ENCODE results near the gene EPC2.

The EPC2 gene

DNA sequence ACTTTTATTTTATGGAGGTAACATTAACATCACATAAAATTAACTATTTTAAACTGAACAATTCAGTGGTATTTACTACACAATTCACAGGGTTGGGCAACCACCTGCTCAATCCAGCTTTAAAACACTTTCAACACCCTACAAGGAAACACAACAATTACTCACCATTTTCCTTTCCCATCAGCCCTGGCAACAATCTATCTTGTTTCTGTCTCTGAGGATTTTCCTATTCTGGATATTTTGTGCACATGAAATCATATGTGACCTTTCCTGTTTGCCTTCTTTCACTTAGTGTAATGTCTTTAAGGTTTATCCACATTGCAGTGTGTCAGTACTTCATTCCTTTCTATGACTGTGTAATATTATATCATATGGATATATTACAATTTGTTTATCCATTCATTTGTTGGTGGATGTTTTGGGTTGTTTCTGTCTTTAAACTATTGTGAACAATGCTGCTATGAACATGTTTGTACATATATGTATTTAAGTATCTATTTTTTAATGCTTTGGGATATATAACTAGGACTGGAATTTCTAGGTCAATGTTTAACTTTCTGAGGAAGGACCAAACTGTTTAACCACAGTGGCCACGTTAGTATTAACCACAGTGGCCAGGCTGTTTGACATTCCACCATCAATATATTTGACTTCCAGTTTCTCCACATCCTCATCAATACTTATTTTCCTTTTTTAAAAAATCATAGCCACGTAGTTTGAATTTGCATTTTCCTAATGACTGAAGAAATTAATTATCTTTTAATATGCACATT is 158.1 kb downstream of the EPC2 start:
- H3K4me3 ChIP-seq (ENCODE audit: low read depth, low read length), result no peak overlapping the region

DNA sequence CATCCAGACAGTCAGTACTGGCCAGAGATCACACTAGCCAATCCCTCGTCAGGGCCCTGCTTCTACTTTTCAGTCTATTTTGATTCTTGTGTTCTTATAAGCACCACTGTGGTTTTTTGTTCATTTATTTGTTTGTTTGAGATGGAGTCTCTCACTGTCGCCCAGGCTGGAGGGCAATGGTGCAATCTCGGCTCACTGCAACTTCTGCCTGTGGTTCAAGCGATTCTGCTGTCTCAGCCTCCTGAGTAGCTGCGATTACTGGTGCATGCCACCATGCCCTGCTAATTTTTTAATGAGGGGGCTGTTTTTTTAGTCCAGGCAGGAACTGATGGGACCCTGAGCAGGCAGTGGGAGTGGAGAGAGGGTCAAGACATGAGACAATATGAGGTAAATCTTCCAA is 165.5 kb downstream of the EPC2 start:
- H3K4me3 ChIP-seq (ENCODE audit: low read depth, low read length), result no peak overlapping the region

DNA sequence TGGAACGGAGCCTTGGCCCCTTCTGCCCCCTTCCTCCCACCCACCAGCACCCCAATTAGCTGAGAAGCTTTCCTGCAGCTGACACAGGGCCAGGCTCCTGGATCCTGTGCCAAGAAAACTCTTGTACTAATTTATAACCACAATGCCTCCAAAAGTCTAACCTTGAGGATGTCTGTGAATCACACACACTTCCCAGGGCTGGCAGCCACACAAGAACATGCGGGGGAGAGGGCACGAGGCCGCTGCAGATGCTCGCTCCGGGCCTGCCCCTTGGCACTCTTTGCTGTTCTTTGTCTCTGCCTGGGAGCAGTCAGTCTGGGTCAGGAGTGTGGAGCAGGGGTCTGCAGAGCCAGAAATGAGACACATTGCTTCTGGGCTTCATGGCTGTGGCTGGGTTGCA is 167.8 kb downstream of the EPC2 start:
- no peak overlapping the region for H3K4me3 ChIP-seq (ENCODE audit: low read depth, low read length)

DNA sequence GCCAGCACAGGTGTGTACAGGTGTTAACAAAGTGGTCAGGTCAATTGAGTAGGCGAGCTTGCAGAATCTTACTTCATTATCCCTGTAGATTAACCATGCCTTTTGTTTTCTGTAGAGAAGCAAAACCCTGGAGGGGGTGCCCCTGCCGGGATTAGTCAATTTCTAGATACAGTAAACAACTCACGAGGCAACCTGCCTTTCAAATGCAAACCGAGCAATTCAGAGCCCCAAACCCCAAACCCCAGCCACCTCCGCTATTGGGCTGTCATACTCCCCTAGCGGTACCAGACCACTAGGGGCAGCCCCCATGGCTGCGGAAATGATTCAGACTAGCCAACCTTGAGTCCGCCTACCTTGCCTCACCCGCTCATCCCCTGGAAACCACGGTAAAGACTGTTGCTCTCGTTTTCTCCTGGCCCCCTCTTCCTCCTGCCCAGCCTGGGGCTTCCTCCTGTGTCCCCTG is 169.1 kb downstream of the EPC2 start:
- H3K4me3 ChIP-seq (ENCODE audit: low read depth, low read length), result no peak overlapping the region

DNA sequence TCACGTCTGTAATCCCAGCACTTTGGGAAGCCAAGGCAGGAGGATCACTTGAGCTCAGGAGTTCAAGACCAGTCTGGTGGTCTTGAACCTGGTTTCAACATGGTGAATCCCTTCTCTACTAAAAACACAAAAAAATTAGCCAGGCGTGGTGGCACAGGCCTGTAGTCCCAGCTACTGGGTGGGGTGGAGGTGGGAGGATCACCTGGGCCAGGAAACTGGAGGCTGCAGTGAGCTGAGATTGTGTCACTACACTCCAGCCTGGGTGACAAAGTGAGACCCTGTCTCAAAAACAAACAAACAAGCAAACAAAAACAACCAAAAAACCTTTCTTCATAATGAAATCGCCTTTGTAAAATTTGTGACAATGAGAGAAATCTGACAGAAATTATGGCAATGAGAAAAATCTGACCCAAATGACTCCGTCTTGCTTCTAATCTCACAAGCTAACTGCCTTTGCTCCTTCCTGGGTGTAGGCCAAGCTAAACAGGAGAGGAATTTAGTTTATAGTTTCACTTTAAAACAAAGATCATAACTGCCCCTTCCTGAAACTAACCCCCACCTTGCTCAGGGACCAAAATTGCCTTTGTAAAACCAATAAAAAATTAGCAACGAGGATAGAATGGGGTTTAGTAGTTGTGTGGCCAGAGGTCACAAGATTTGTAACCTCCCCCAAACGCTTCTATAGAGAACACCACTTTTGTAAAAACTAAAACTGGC is 169.8 kb downstream of the EPC2 start:
- no peak overlapping the region for H3K4me3 ChIP-seq (ENCODE audit: low read depth, low read length)

DNA sequence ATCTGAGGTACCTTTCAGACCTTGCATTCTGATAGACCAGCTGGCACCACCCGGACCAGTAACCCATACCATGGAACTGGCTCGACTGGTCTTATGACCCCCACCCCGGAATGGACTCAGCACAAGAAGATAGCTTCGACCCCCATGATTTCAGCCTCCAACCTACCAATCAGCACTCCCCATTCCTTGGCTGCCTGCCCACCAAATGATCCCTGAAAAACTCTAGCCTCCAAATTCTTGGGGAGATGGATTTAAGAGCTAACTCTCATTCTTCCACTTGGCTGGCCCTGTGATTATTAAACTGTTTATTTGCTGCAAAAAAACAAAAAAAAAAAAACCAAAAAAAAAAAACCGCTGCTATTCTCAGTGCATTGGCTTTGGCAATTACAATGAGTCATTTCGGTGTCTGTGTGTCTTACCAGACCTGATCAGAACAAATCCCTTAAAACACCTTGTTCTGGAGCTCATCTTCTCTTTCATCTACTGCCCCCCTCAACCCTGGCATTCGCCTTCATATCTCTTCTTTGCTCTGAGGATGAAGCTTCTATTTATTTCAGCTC is 170.4 kb downstream of the EPC2 start:
- no peak overlapping the region for H3K4me3 ChIP-seq (ENCODE audit: low read depth, low read length)

DNA sequence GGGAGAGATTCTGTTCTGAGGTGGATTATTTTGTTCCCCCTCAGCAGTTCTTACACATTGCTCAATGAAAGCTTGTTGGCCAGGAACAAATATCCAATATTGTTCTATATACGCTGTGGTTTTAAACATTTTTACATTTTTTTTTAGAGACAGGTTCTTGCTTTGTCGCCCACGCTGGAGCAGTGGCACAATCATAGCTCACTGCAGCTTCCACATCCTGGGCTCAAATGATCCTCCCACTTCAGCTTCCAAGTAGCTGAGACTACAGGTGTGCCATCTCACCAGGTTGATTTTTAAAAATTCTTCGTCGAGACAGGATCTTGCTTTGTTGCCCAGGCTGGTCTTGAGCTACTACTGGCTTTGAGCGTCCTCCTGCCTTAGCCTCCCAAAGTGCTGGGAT is 171.6 kb downstream of the EPC2 start:
- no peak overlapping the region for H3K4me3 ChIP-seq (ENCODE audit: low read depth, low read length)

DNA sequence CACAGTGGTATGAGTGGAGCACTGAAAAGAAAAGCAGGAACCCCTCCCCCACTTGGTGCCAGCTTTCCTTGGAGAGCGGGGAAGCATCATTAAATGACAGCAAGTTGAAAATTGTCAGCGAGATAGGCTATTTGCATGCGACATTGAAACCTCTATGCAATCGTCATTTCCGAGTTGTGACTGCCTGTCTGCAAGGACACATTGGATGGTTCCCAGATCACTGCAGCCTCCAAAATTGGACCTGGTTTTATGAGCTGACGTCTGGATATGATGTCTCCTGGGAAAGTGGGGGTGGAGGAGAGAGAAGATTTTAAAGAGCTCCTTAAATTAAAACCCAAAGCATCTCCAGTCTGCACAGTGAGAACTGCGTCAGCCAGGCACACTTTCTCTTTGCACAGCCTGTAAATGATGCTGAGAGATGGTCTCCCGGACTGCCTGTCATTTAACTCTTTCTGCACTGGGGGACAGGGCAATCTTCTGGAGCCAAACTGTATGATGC is 172.7 kb downstream of the EPC2 start:
- H3K4me3 ChIP-seq (ENCODE audit: low read depth, low read length), result no peak overlapping the region

DNA sequence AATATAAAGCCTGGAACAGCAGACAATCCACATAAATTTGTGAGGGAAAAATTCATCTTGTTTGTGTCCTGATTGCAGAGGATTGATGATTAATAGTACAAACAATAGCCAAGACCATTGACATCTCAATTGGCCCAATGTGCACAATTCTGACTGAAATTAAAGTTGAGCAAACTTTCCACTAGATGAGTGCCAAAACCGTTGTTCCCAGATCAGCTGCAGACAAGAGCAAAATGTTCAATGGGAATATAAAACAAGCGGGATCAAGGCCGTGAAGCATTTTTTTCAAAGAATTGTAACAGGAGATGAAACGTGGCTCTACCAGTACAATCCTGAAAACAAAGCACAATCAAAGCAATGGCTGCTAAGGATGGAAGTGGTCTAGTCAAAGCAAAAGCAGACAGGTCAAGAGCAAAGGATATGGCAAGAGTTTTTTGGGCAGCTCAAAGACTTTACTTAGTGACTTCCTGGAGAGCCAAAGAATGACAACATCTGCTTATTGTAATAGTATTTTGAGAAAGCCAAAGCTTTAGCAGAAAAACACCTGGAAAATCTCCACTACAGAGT is 174.6 kb downstream of the EPC2 start:
- H3K4me3 ChIP-seq (ENCODE audit: low read depth, low read length), result no peak overlapping the region

DNA sequence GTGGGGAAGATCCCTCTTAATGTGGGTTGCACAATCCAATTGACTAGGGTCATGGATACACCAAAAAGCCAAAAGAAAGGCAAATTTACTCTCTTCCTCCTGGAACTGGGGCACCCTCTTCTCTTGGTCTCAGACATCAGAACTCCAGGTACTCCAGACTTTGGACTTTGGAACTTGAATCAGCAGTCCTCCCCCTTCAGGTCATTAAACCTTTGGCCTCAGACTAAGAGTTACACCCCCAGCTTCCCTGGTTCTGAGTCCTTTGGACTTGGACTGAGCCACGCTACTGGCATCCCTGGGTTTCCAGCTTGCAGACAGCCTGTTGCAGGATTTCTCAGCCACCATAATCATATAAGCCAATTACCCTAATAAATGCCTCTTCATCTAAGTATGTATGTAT is 179.6 kb downstream of the EPC2 start:
- H3K4me3 ChIP-seq (ENCODE audit: low read depth, low read length), result no peak overlapping the region

DNA sequence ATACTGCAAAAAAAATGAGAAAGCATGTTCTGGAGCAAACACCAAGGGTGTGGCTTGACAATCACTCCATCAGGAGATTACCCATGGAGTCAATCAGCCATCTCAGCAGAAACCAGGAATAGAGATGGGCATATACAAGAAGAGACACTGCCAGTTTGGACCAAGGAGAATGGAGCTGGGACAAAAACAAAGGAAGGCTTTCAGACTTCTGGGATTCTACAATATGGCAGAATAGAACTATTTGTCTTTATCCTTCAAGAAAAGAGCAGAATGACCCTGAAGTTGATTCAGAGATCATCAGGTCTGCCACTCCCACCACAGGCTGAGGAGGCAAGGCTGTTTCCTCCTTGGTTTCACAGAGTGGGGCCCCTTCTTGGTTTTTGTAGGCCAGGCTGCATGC is 182.2 kb downstream of the EPC2 start:
- no peak overlapping the region for H3K4me3 ChIP-seq (ENCODE audit: low read depth, low read length)

DNA sequence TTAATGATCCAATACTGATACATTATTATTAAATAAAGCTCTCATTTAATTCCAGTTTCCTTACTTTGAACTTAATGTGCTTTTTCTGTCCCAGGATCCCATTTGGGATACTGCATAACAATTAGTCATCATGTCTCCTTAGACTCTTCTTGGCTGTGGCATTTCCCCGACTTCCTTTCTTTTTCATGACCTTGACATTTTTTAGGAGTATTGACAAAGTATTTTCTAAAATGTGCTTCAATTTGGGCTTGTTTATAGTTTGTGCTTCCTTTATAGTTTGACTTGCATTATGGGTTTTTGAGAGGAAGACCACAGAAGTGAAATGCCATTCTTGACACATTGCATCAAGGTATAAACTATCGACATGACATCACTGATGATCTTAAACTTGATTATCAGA is 184.4 kb downstream of the EPC2 start:
- H3K4me3 ChIP-seq (ENCODE audit: low read depth, low read length), result no peak overlapping the region

DNA sequence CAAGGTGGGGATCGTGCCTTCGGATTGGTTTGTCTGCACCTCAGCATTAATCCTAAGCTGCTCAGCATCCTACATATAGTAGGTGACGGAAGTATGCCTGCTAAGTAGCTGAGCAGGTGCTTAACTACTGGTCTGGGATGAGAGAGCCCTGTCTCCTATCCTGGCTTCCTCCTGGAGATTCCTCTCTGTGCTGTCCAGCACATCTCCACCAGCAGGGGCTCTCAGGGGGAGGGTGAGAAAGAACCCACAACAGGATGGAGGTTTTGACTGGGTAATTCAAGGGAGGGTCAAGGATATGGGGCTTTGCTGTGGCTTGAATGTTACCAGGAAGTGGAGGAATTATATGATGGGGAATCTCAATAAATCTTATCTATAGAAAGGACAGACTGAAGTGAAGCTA is 185.1 kb downstream of the EPC2 start:
- H3K4me3 ChIP-seq (ENCODE audit: low read depth, low read length), result no peak overlapping the region

DNA sequence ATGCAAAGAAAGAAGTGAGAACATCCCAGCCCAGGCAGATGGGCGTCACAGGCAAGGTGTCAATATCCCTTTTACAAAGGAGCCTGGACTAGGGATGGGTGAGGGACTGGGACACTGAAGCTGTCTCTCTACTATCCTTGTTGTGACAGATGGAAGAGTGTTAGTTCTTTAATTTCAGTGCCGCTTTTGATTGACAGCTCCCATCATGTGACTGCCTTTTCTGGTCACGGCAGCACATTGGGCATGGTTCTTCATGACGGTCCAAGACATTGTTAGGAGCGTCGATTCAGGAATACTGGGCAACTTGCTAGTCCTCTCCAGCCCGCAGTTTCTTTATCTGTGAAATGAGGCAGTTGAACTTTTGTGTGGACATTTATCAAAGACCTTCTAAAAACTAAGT is 188.1 kb downstream of the EPC2 start:
- H3K4me3 ChIP-seq (ENCODE audit: low read depth, low read length), result no peak overlapping the region
